Activated effector memory CD4-positive, alpha-beta T cell treated with Interleukin-2 at 50 U/mL for 16 hours (primary cell): ENCODE measurements around the gene TGM2.

Experiments
- DNase-seq: peaks from one replicate; pipeline ENCODE4 v3.0.0-alpha.2; 2020

TGM2 gene

GRCh38 chr20:38175304-38176180 is 10.5 kb upstream of the TGM2 start:
- no peak for DNase-seq

- no peak for DNase-seq
Observed at GRCh38 chr20:38173237-38174156, 8.4 kb upstream of the TGM2 start.

GRCh38 chr20:38172408-38172807 is 7.3 kb upstream of the TGM2 start:
- no peak for DNase-seq

GRCh38 chr20:38171675-38172043 is 6.6 kb upstream of the TGM2 start:
- no peak for DNase-seq

- no peak for DNase-seq
Observed at GRCh38 chr20:38170826-38171674, 6.0 kb upstream of the TGM2 start.

- no peak for DNase-seq
Observed at GRCh38 chr20:38170219-38170825, 5.3 kb upstream of the TGM2 start.

- no peak for DNase-seq
Observed at GRCh38 chr20:38169636-38170193, 4.6 kb upstream of the TGM2 start.

- DNase-seq, result no peak
Observed at GRCh38 chr20:38168791-38169589, 3.9 kb upstream of the TGM2 start.

GRCh38 chr20:38167851-38168760 is 3.0 kb upstream of the TGM2 start:
- no peak for DNase-seq

- no peak for DNase-seq
Observed at GRCh38 chr20:38167328-38167850, 2.3 kb upstream of the TGM2 start.

GRCh38 chr20:38166703-38167233 is 1.7 kb upstream of the TGM2 start:
- no peak for DNase-seq

- DNase-seq, result no peak
Observed at GRCh38 chr20:38165966-38166702, 1.1 kb upstream of the TGM2 start.

- no peak for DNase-seq
Observed at GRCh38 chr20:38164624-38165088, 414 bp downstream of the TGM2 start.

GRCh38 chr20:38164069-38164468 is 1.0 kb downstream of the TGM2 start:
- no peak for DNase-seq

- DNase-seq, result no peak
Observed at GRCh38 chr20:38162878-38163875, 1.9 kb downstream of the TGM2 start.

GRCh38 chr20:38162149-38162548 is 2.9 kb downstream of the TGM2 start:
- DNase-seq, result no peak

GRCh38 chr20:38161412-38161774 is 3.7 kb downstream of the TGM2 start:
- no peak for DNase-seq
